LoVo (cell line): ENCODE measurements around the gene UBXN7.
"Not testable (repeated sequence)": the region's sequence is repeated elsewhere in the genome, so short reads cannot be mapped to it uniquely, and the experiment has no call there.

Experiments
- DNase-seq: peaks from one replicate; pipeline ENCODE4 v3.0.0-alpha.2; 2016; ENCODE audit warnings: low spot score

Gene UBXN7, protein sequence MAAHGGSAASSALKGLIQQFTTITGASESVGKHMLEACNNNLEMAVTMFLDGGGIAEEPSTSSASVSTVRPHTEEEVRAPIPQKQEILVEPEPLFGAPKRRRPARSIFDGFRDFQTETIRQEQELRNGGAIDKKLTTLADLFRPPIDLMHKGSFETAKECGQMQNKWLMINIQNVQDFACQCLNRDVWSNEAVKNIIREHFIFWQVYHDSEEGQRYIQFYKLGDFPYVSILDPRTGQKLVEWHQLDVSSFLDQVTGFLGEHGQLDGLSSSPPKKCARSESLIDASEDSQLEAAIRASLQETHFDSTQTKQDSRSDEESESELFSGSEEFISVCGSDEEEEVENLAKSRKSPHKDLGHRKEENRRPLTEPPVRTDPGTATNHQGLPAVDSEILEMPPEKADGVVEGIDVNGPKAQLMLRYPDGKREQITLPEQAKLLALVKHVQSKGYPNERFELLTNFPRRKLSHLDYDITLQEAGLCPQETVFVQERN

DNA sequence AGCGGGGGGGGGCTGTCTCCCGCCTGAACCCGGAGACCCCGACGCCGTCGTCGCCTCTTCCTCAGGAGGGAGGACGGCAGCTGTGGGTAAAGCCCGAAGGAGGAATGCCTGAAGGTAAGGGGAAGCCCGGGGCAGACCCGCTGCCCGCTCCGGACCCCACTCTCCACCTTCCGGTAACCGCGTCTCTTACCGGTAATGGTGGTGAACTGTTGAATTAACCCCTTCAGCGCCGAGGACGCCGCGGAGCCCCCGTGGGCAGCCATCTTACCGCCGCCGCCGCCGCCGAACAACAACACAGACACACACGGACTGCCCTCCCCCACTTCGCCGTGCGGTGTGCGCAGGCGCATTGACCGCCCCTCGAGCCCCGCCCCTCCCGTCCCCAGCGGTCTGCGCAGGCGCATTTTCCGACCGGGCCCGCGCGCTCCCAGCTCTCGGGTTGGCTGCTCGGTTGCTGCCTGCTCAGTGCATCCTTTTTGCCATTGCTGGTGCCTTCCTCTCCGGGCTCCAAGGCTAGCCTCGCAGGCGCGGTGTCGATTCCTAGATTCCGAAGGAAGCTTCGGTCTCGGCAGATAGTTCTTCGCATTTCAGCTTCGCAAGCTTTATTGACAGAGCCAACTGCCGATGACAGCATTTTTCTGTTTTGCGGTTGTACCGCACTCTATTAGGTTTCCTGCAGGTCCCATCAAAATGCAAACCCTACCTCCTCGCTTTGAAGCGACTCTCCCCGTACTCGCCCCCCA lies at the start of gene UBXN7:
TSS of gene UBXN7 (minus strand) at position 291 of the 743 bp plus-strand sequence. CDS start at position 263, 28 bp downstream.
- peak; percentile 93 for DNase-seq

DNA sequence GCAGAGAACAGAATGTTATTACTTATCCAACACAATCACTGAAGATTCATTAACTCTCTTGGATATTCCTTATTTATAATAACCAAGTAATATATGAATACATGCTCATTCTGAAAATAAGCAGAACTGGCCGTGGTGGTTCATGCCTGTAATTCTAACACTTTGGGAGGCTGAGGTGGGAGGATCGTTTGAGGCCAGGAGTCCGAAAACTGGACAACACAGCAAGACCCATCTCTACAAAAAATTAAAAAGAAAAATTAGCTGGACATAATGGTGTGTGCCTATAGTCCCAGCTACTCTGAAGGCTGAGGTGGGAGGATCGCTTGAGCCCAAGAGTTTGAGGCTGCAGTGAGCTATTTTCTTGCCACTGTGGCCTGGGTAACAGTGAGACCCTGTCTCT lies 45.5 kb upstream of the UBXN7 start:
- DNase-seq = no peak

DNA sequence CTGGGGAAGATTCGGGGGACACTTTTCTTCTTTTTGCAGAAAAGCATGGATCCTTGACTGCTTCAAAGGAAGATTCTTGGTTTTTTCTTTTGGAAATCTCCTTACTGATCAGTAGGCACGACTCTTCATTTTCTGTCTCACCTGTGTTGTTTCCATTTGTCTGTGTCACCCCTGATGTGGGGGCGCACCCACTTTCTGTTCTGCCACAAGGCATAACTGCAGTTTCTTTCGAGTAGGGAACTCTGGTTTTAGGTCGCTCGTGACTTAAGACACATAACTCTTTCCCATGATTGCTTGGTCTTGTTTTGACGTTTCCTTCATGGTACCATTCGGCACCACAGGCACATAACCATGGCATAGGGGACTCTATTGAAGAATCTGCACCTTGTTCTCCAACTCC lies 40.1 kb upstream of the UBXN7 start:
- DNase-seq = no peak

DNA sequence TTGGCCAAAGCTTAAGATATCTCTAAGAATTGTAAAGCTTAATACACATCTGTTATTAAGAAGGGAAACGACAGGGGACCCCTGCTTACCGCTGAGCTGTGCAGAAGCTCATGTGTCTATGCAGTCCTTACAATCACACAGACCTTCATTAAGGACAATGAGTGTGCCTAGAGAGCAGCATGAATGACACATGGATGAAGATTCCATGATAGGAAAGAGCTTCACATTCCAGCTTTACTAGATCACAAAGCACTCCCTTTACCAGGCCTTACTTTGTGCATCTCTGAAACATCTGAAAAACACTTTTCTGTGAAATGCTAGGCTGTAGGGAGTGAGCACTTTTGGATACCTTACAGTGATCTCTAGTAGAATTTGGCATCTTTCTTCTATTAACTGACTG lies 39.3 kb upstream of the UBXN7 start:
- DNase-seq = no peak

DNA sequence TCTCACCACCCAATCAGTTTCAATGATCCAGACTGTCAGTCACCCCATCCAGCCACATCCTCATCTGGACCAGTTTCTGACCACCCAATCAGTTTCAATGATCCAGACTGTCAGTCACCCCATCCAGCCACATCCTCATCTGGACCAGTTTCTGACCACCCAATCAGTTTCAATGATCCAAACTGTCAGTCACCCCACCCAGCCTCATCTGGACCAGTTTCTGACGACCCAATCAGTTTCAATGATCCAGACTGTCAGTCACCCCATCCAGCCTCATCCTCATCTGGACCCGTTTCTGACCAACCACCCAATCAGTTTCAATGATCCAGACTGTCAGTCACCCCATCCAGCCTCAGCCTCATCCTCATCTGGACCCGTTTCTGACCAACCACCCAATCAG lies 38.0 kb upstream of the UBXN7 start:
- not testable (repeated sequence) for DNase-seq

DNA sequence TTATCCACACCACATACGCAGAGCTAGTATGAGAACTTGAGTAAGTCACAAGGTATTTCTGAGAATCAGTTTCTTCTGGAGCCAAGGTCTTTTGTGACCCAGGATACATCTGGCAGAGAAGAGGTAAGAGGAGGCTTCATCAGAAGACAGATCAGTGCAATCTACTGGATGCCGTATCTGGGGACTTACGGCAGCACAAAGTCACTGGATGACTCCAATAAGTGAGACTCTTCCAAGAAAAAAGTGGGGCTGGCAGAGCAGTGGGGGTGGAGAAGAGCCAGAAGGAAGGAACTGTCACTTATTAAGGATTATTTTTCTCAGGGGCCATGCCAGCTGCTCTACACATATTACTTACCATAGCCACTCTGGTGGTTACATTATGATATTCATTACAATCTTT lies 31.6 kb upstream of the UBXN7 start:
- DNase-seq = no peak

DNA sequence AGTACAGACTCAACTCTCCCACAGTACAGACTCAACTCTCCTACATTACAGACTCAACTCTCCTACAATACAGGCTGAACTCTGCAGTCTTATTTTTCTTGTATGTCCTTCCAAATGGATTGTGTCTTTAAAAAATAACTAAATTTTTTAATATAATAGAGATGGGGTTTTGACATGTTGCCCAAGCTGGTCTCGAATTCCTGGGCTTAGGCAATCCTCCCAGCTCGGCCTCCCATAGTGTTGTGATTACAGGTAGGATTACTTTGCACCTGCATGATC lies 31.2 kb upstream of the UBXN7 start:
- DNase-seq = no peak

DNA sequence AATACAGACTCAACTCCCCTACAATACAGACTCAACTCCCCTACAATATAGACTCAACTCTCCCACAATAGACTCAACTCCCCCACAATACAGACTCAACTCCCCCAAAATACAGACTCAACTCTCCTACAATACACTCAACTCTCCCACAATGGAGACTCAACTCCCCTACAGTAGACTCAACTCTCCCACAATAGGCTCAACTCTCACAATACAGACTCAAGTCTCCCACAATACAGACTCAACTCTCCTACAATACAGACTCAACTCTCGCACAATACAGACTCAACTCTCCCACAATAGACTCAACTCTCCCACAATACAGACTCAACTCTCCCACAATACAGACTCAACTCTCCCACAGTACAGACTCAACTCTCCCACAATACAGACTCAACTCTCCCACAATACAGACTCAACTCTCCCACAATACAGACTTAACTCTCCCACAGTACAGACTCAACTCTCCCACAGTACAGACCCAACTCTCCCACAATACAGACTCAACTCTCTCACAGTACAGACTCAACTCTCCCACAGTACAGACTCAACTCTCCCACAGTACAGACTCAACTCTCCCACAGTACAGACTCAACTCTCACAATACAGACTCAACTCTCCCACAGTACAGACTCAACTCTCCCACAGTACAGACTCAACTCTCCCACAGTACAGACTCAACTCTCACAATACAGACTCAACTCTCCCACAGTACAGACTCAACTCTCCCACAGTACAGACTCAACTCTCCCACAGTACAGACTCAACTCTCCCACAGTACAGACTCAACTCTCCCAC lies 30.7 kb upstream of the UBXN7 start:
- not testable (repeated sequence) for DNase-seq

DNA sequence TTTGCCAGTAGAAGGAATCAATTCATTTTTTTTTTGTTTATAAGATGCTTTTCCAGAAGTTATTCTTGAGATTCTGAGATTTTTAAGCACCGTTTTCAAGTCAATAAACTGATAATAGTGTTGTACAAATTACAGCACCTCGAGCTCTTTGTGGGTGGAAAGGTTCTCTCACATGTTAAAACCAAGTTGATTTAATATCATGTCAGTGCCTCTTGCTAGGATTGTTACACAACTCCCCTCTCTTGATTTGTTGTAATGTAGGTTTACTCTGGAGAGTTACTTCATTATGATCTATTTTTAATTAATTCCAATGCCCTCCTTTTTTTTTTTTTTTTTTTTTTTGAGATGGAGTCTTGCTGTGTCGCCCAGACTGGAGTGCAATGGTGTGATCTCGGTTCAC lies 25.8 kb upstream of the UBXN7 start:
- DNase-seq = no peak

DNA sequence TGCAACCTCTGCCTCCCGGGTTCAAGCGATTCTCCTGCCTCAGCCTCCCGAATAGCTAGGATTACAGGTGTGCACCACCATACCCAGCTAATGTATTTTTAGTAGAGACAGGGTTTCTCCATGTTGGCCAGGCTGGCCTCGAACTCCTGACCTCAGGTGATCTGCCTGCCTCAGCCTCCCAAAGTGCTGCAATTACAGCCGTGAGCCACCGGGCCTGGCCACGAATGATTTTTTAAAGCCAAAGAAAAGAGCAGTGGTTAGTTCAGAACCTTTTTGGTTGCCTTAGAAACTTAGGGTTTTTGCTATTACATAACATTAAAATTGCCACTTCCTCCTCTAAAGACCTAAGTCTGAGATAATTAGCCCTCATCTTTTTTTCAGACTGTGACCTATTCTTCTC lies 25.2 kb upstream of the UBXN7 start:
- not testable (repeated sequence) for DNase-seq

DNA sequence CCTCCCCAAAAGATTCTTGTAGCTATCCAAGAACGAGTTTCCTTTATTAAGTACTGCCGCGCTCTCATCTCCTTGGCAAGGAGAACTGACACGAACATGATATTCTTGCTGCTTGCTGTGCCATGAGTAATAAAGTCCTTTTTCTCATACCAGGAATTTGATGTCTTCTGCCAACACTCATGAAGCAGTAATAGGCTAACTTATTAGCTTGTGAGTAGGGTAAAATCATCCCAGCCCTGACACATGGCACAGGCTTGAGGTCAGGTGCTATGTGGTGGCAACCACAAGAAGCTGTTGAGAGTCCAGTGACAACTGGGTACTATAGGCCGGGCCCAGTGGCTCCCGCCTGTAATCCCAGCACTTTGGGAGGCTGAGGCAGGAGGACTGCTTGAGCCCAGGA lies 22.7 kb upstream of the UBXN7 start:
- DNase-seq = no peak

DNA sequence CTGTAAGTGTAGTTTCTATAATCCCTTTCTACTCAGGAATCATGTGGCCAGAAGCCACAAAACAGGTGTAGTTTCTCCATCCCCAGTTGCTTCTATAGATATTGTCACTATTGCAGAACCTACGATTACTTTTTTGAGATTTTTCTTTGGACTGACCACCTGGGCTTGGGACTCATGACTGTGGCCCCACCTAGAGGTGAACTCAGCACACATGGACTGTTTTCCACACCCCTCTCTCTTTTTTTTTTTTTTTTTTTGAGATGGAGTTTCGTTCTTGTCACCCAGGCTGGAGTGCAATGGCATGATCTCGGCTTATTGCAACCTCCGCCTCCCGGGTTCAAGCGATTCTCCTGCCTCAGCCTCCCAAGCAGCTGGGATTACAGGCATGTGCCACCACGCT lies 13.2 kb upstream of the UBXN7 start:
- not testable (repeated sequence) for DNase-seq

DNA sequence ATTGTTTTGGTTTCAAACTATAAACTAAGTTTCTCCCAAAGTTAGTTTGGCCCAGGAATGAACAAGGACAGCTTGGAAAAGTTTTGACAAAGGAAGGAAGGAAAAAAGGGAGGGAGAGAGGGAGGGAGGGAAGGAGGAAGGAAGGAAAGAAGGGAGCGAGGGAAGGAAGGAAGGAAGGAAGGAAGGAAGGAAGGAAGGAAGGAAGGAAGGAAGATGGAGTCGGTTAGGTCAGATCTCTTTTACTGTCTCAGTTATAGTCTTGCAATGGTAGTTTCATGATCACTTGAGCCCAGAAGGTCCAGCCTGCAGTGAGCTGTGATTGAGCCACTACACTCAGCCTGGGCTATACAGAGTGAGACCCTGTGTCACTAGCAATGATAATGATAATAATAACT lies 12.3 kb upstream of the UBXN7 start:
- DNase-seq = no peak

DNA sequence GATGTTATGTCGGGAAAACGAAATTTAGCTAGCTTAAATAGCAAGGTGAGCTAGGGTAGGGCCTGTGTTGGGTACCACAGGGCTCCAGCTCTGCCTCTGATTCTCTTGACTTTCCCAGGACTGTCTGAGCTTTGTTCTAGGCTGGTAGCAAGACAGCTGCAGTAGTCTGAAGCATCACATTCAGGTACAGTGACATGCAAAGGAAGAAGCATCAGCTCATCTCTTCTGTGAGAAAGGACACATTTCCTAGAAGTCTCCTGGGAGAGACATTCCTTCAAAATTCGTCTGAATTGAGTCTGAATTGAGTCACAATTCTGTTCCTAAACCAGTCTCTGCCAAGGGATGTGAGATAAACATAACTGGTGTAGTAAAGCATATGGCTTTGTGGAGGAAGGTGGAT lies 8.5 kb upstream of the UBXN7 start:
- DNase-seq = no peak

DNA sequence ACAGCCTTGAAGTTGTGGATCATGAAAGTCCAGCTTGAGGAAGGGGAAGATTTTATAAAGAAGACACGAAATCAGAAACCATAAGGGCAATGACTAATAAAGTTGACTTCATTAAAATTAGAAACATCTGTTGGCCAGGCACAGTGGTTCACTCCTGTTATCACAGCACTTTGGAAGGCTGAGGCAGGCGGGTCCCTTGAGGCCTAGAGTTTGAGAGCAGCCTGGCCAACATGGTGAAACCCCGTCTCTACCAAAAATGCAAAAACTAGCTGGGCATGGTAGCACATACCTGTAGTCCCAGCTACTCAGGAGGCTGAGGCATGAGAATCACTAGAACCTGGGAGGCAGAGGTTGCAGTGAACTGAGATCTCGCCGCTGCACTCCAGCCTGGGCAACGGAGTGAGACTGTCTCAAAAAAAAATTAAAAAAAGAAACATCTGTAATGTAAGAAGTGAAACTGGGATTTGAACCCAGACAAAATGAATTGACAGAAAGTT lies 7.9 kb upstream of the UBXN7 start:
- no peak for DNase-seq

DNA sequence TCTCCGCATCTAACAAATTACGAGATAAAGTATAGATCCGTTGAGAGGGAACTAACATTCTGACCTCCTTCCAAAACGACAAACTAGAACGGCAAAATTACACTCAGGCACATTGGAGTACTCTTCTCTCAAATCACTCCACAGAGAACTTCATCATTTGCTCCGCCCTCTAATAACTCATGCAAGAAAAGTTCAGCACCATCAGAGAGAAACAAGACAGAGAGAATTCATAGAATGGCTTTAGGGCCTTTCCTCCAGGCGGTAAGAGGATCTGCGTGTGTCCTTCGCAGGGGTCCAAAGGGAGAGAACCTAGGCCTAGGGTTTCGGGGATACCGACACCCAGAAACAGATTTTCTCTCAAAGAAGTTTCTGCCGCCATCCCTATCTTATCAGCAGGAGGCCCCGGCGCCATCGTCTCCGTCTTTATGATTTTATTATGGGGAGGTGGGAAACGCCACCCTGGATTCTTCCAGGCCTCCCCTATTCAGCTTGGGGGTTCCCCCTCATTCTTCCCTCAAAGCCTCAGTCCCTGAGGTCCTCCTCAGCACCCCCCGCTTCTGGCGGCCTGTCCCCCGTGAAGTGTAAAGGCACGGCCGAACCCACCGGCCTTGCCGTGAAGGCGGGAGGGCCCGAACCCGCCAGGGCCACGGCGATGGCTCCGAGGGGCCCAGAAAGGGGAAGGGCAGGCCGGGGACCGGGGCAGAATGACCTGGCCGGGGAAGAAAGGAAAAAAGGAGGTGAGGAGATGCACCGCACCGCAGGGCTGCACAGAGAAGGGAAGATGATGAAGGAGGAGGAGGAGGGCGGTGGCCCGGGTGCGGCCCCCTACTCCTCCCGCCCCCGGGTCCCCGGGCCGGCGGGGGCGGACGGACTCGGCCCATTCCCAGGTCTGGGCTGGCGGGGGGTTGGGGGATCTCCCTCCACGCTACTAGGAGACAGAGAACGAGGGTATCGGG lies 768 bp downstream of the UBXN7 start:
- DNase-seq = peak; percentile 29

DNA sequence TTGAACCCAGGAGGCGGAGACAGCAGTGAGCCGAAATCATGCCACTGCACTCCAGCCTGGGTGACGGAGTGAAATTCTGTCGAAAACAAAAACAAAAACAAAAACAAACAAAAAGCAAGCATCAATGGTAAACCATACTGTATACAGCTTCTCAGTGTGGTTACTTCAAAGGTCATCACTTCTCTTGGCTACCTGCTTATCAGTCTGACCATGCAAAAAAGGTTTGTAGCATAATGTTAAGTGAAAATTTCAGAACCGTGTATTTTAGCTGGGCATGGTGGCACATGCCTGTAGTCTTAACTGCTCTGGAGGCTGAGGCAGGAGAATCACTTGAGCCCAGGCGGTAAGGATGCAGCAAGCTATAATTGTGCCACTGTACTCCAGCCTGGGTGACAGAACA lies 4.2 kb downstream of the UBXN7 start:
- DNase-seq = no peak

DNA sequence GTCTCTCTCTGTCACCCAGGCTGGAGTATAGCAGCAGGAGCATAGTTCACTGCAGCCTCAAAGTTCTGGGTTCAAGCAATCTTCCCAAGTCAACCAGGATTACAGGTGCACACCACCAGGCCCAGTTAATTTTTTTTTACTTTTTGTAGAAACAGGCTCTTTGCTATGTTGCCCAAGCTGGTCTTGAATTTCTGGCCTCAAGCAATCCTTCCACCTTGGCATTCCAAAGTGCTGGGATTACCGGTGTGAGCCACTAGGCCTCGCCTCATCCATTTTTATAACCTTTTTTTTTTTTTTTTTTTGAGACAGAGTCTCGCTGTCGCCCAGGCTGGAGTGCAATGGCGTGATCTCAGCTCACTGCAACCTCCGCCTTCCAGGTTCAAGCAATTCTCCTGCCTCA lies 7.8 kb downstream of the UBXN7 start:
- not testable (repeated sequence) for DNase-seq

DNA sequence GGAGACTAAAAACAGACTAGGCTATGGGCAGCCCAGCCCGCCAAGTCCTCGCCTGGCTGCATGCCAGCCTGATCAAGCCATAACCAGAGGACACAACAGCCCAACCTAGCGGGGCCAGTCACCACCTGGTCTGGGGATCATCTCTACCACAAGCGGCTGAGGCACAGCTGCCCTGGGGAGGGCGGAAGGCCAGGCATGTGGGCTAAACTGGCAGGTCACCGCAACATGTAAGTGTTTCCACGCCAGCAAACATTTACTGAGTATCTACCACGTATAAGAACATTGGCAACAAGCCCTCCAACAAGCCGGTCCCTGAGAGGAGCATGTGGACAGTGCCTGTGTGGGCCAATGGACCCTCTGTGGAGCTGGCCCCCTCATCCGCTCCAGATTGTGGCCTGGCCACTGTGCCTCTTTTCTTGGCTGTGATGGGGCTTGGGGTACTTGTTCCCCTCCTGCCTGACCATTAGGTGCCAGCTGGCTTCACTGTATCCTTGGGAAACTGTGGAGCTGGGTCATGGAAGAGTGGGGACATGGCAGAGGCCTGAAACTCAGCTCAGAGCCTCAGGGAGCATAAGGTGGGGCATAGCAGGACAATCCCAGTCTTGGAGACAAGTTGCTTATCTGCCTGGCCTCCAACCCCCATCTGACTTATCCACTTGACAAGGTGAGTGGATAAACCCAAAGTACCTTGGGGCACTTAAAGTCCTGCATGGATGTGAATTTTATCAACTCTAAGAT lies 9.0 kb downstream of the UBXN7 start:
- no peak for DNase-seq

DNA sequence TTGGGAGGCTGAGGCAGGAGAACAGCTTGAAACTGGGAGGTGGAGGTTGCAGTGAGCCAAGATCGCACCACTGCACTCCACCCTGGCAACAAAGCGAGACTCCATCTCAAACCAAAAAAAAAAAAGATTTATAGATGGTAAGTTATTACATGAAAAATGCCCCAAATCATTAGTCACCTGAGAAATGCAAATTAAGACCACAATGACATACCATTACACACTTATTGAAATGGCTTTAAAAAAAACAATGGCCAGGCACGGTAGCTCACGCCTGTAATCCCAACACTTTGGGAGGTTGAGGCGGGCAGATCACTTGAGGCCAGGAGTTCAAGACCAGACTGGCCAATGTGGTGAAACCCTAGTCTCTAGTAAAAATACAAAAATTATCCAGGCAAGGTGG lies 10.6 kb downstream of the UBXN7 start:
- not testable (repeated sequence) for DNase-seq

DNA sequence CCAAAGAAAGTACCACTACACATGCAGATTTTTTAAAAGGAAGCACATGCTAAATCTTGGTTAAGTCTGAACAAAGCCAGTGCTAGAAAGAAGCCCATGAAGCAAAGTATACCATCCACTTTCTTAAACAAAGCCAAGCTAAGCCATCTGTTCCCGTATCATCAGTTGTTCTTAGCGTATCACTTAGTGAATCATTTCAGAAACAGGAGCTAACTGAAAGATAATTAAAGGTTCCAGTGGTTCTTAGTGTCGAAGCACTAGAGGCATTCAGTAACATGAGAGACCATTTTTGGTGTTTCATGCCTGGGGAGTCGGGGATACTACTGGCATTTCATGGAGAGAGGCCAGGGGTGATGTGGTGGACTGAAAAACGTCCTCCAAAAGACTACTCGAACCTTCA lies 12.8 kb downstream of the UBXN7 start:
- no peak for DNase-seq
